K562 (cell line): ENCODE data around the gene ALG6. TPM values are rescaled to one million over a fixed set of nuclear protein-coding genes. Genes with fewer than 3 reads are reported as not detected.

ENCODE experiments used
- ATAC-seq: fragments of 200-7000 bp; cut with Tn5 transposase; 3 replicates; pipeline ENCODE4 v1.9.1; 2020; ENCODE audit warnings: moderate library complexity
- BruUV-seq: library from RNA; stranded (reverse); fragments of 400-500 nt; replicated peaks from 2 replicates; lab custom pipeline; 2021; lab: Mats Ljungman, UMichigan
- CTCF ChIA-PET: fragments of 300-600 bp; formaldehyde crosslinking; extraction: SDS; loops from one replicate; lab custom pipeline; 2021; ENCODE audit warnings: low intra/inter-chr PET ratio; lab: Yijun Ruan, JAX
- POLR2A ChIA-PET: fragments of 300-600, 350-650 bp; sonication (Branson Sonifier 250); formaldehyde crosslinking; extraction: SDS; loops from one replicate; lab custom pipeline; 2021; ENCODE audit warnings: antibody characterized with exemption, inconsistent platforms; lab: Yijun Ruan, JAX
- DNase-seq, 4 experiments: peaks; one replicate each; pipeline versions ENCODE4 v3.0.0 to v3.0.0-alpha.2; 2011 to 2018; ENCODE audit warnings: low spot score in 3 of 4, mixed read lengths in 3 of 4; ENCODE audit errors: extremely low read depth in 1 of 4
- FAIRE-seq: peaks from 2 replicates; lab custom pipeline; 2011; peaks lifted over from hg19 to GRCh38; lab: Jason Lieb, UNC
- H2AFZ ChIP-seq: 2 replicates; pipeline ENCODE4 v1.6.0; 2011; ENCODE audit warnings: low read depth, low read length, control low read depth, inconsistent platforms
- H3K27ac ChIP-seq: fragments of 200-600 bp; 3 replicates; pipeline ENCODE4 v1.8.0; 2011; ENCODE audit warnings: low read depth, mild to moderate bottlenecking, control low read depth, inconsistent platforms, low read length, moderate library complexity, mixed read lengths; ENCODE audit errors: extremely low read depth
- H3K27me3 ChIP-seq, 2 experiments: fragments of 300-600 bp in 1 of 2; 2 replicates in 1 of 2; 3 replicates in 1 of 2; pipeline versions ENCODE4 v1.6.0 to v1.8.0; 2011; ENCODE audit warnings: inconsistent platforms in 2 of 2, low read length in 2 of 2, mild to moderate bottlenecking in 1 of 2, mixed read lengths in 1 of 2, moderate library complexity in 1 of 2; ENCODE audit not compliant: control insufficient read depth in 2 of 2, insufficient read depth in 2 of 2
- H3K36me3 ChIP-seq: fragments of 300-600 bp; 3 replicates; pipeline ENCODE4 v1.8.0; 2011; ENCODE audit warnings: mild to moderate bottlenecking, low read length, inconsistent platforms; ENCODE audit not compliant: control insufficient read depth, insufficient read depth
- H3K4me1 ChIP-seq, 2 experiments: fragments of 200-600 bp in 1 of 2; replicated peaks in 1 of 2; 2 replicates in 1 of 2; 3 replicates in 1 of 2; pipeline versions ENCODE4 v1.5.1 to v1.8.0; 2011; ENCODE audit warnings: inconsistent platforms in 2 of 2, low read length in 2 of 2, mild to moderate bottlenecking in 1 of 2, mixed read lengths in 1 of 2, moderate library complexity in 1 of 2; ENCODE audit not compliant: control insufficient read depth in 2 of 2, insufficient read depth in 2 of 2
- H3K4me2 ChIP-seq: 2 replicates; pipeline ENCODE4 v1.6.1; 2011; ENCODE audit warnings: low read length, control low read depth, inconsistent platforms, mixed read lengths; ENCODE audit not compliant: insufficient read depth
- H3K4me3 ChIP-seq: fragments of 200-600 bp; sonication (generic), shearing (Covaris generic); 2 replicates; pipeline ENCODE4 v1.5.1; 2016; ENCODE audit warnings: control low read depth, inconsistent platforms
- H3K79me2 ChIP-seq: fragments of 200-600 bp; 3 replicates; pipeline ENCODE4 v1.8.0; 2011; ENCODE audit warnings: low read length, inconsistent platforms; ENCODE audit not compliant: control insufficient read depth, insufficient read depth
- H3K9ac ChIP-seq, 2 experiments: 2 replicates each; pipeline versions ENCODE4 v1.6.0 to v1.6.1; 2011; ENCODE audit warnings: low read depth in 2 of 2, low read length in 2 of 2, control low read depth in 1 of 2, inconsistent platforms in 1 of 2, mild to moderate bottlenecking in 1 of 2, mixed read lengths in 1 of 2; ENCODE audit not compliant: insufficient read depth in 1 of 2
- H3K9me1 ChIP-seq: one replicate; pipeline ENCODE4 v1.6.0; 2011; ENCODE audit warnings: inconsistent platforms, mild to moderate bottlenecking, low read length, moderate library complexity; ENCODE audit not compliant: control insufficient read depth, insufficient read depth
- H3K9me3 ChIP-seq: replicated peaks from 2 replicates; pipeline ENCODE4 v1.5.1; 2011; ENCODE audit warnings: low read depth, low read length, inconsistent platforms; ENCODE audit not compliant: control insufficient read depth, insufficient read depth
- H4K20me1 ChIP-seq: replicated peaks from 2 replicates; pipeline ENCODE4 v1.6.1; 2011; ENCODE audit warnings: low read length, inconsistent platforms, mixed read lengths; ENCODE audit not compliant: control insufficient read depth, insufficient read depth
- BDP1 ChIP-seq: IDR thresholded peaks from 3 replicates; pipeline ENCODE4 v1.6.1; 2011; ENCODE audit not compliant: insufficient read length, insufficient read depth
- CREBBP ChIP-seq: IDR thresholded peaks from one replicate; pipeline ENCODE4 v1.6.1; 2012; ENCODE audit warnings: low read depth, mild to moderate bottlenecking, control low read depth, inconsistent platforms, low read length
- HIVEP1 ChIP-seq: fragments of 250-450 bp; sonication (Bioruptor Pico); IDR thresholded peaks from 2 replicates; pipeline ENCODE4 v1.4.0; 2020; ENCODE audit warnings: mild to moderate bottlenecking
- HNRNPL ChIP-seq: fragments of 200-400 bp; formaldehyde crosslinking; IDR thresholded peaks from 2 replicates; pipeline ENCODE4 v1.6.1; 2017; ENCODE audit warnings: low read depth, mild to moderate bottlenecking, low read length
- IRF1 ChIP-seq: sonication (generic); formaldehyde crosslinking; IDR thresholded peaks from 2 replicates; pipeline ENCODE4 v1.8.0; 2022; ENCODE audit warnings: missing genetic modification reagents, mild to moderate bottlenecking, borderline replicate concordance
- NRF1 ChIP-seq, 2 experiments: fragments of 450-650 bp; IDR thresholded peaks in 1 of 2; conservative IDR thresholded peaks in 1 of 2; 2 replicates each; pipeline ENCODE4 v1.6.1; 2014; ENCODE audit warnings: mild to moderate bottlenecking in 2 of 2
- PML ChIP-seq: IDR thresholded peaks from 2 replicates; pipeline ENCODE4 v1.6.1; 2012; ENCODE audit warnings: low read length, inconsistent platforms
- RNF219 ChIP-seq: fragments of 250-450 bp; sonication (Bioruptor Pico); IDR thresholded peaks from 2 replicates; pipeline ENCODE4 v1.5.0; 2022; ENCODE audit warnings: mild to moderate bottlenecking
- THAP7 ChIP-seq: fragments of 250-450 bp; sonication (Bioruptor Pico); IDR thresholded peaks from 2 replicates; pipeline ENCODE4 v1.5.0; 2021
- UBTF ChIP-seq, 2 experiments: IDR thresholded peaks; 2 replicates each; pipeline ENCODE4 v1.6.1; 2012; ENCODE audit warnings: improper control_type of control experiment in 2 of 2, low read depth in 2 of 2, low read length in 2 of 2, borderline replicate concordance in 1 of 2
- ZBTB49 ChIP-seq: sonication (generic); formaldehyde crosslinking; IDR thresholded peaks from 2 replicates; pipeline ENCODE4 v1.8.0; 2022; ENCODE audit warnings: missing genetic modification reagents, mild to moderate bottlenecking, borderline replicate concordance
- ZNF232 ChIP-seq: sonication (generic); formaldehyde crosslinking; IDR thresholded peaks from 2 replicates; pipeline ENCODE4 v1.8.0; 2022; ENCODE audit warnings: mild to moderate bottlenecking, missing genetic modification reagents
- ZNF445 ChIP-seq: fragments of 250-450 bp; sonication (Bioruptor Pico); IDR thresholded peaks from 2 replicates; pipeline ENCODE4 v1.4.0; 2020; ENCODE audit warnings: low read depth, mild to moderate bottlenecking, moderate library complexity
- whole genome bisulfite sequencing: fragments of 100-300 bp; shearing (Covaris generic); methylation state at CpG from one replicate; pipeline ENCODE4 v1.1.6; 2016; ENCODE audit warnings: low coverage, mixed read lengths; ENCODE audit not compliant: insufficient coverage; ENCODE audit errors: missing lambda C conversion rate; 5-methylcytosine and 5-hydroxymethylcytosine counted together
- in situ Hi-C: fragments of 300-500 bp; cut with MboI; formaldehyde crosslinking; loops from 4 replicates; pipeline ENCODE4 v1.15.0; 2018; ENCODE audit warnings: inconsistent platforms, mixed read lengths
- intact Hi-C: fragments of 100-400 bp; cut with micrococcal nuclease; formaldehyde crosslinking; loops from 2 replicates; pipeline ENCODE4 v1.14.2; 2022
- polyA plus RNA-seq, 8 experiments: library from polyadenylated mRNA; depleted of rRNA in 4 of 8; stranded (reverse) in 5 of 8; unstranded in 3 of 8; fragments of >200 nt; fragmentation: Nextera tagmentation in 2 of 8; fragmentation: Illumina TruSeq in 1 of 8; extraction: Ambion mirVana in 2 of 8; extraction: Trizol in 1 of 8; gene quantifications; 2 replicates each; pipeline versions ENCODE4 v1.2.1 to v1.2.3, GENCODE V29; 2011 to 2014; ENCODE audit warnings: inconsistent platforms in 1 of 8, missing spikeins in 1 of 8
- total RNA-seq, 7 experiments: library from RNA; depleted of rRNA in 6 of 7; stranded (reverse); fragments of >200 nt in 6 of 7; fragmentation: Illumina TruSeq in 2 of 7; extraction: Trizol in 2 of 7; gene quantifications; 2 replicates each; pipeline versions ENCODE4 v1.2.1 to v1.2.3, GENCODE V29; 2011 to 2021; ENCODE audit warnings: low replicate concordance in 1 of 7

Gene ALG6
- total and polyA plus RNA-seq, 9 of the 15 experiments (the other 6 are each of a cell fraction or from before 2014, with no cell fraction given): 14.6 to 35.7 (median 23.3) TPM

GRCh38 chr1:63487336-63488065 lies 120.1 kb downstream of the ALG6 start:
- CTCF ChIA-PET: no interaction called here
- intact Hi-C loops (no loop called here), in situ Hi-C loops (no loop called here)
- TF ChIP-seq IRF1 (CRISPR knock-in tag) (no peak), HNRNPL (no peak), THAP7 (CRISPR knock-in tag) (no peak), UBTF (IDR thresholded peaks at IDR 0.05; ENCODE audit: borderline replicate concordance in 1 of 2, low read depth in 2 of 2, low read length in 2 of 2) (no peak), ZNF232 (CRISPR knock-in tag) (no peak), ZBTB49 (CRISPR knock-in tag) (no peak), CREBBP (no peak), PML (no peak), NRF1 (conservative IDR thresholded peaks at IDR 0.05 in 1 of 2, IDR thresholded peaks at IDR 0.05 in 1 of 2) (no peak), ZNF445 (CRISPR knock-in tag) (no peak), HIVEP1 (no peak), RNF219 (CRISPR knock-in tag) (no peak), BDP1 (no peak)
- Histone ChIP-seq H3K4me3 (no peak overlapping the region), H2AFZ (no peak overlapping the region), H3K4me2 (no peak overlapping the region), H3K9me1 (no peaks in the 10 kb centered on the region), H4K20me1 (no peaks in the 10 kb centered on the region), H3K27ac (no peak overlapping the region), H3K4me1 (no peaks in the 10 kb centered on the region), H3K79me2 (0 out of 3 replicates have a peak, but pooled peaks cover 3% of the 10 kb centered on the region), H3K36me3 (peaks cover 16% of the 10 kb centered on the region), H3K27me3 (no peaks in the 10 kb centered on the region), H3K9me3 (no peaks in the 10 kb centered on the region), H3K9ac (no peak overlapping the region)
- POLR2A ChIA-PET: no interaction called here
- BruUV-seq: no TSS peak
- DNase-seq: no peak
- ATAC-seq: no peak
- no peak for FAIRE-seq
- WGBS: 93% methylated on average over 8 of the region's 8 CpGs
